NCI-H82 treated with DMSO at 0.1 percent for 48 hours (cell line): ENCODE measurements around the gene PPP4R2.
"Not testable (repeated sequence)": the region's sequence is repeated elsewhere in the genome, so short reads cannot be mapped to it uniquely, and the experiment has no call there.

Experiments used
- DNase-seq: peaks from one replicate; lab custom pipeline; 2025; ENCODE audit not compliant: unreplicated experiment; lab: John Stamatoyannopoulos, UW

PPP4R2 gene

GRCh38 chr3:72976281-72976741, 20.3 kb upstream of the PPP4R2 start:
- no peak for DNase-seq

GRCh38 chr3:72977060-72977808, 19.4 kb upstream of the PPP4R2 start:
- no peak for DNase-seq

- DNase-seq = no peak
These were observed 13.8 kb upstream of the PPP4R2 start for GRCh38 chr3:72982609-72983366.

- no peak for DNase-seq
These were observed 11.0 kb upstream of the PPP4R2 start for GRCh38 chr3:72985576-72985975.

- no peak for DNase-seq
These were observed 5.8 kb upstream of the PPP4R2 start for GRCh38 chr3:72990701-72991395.

- DNase-seq = no peak
These were observed 5.1 kb upstream of the PPP4R2 start for GRCh38 chr3:72991522-72991921.

GRCh38 chr3:72993391-72993790, 3.2 kb upstream of the PPP4R2 start:
- no peak for DNase-seq

GRCh38 chr3:72995337-72995736, 1.3 kb upstream of the PPP4R2 start:
- no peak for DNase-seq

GRCh38 chr3:72996121-72996472, 514 bp upstream of the PPP4R2 start:
- DNase-seq = no peak

- DNase-seq = peak; percentile 36
These were observed 880 bp downstream of the PPP4R2 start for GRCh38 chr3:72997421-72997961.

GRCh38 chr3:72998466-72998865, 1.9 kb downstream of the PPP4R2 start:
- DNase-seq = no peak

- DNase-seq = no peak
These were observed 3.3 kb downstream of the PPP4R2 start for GRCh38 chr3:72999951-73000350.

- not testable (repeated sequence) for DNase-seq
These were observed 6.4 kb downstream of the PPP4R2 start for GRCh38 chr3:73003050-73003449.

- no peak for DNase-seq
These were observed 7.7 kb downstream of the PPP4R2 start for GRCh38 chr3:73004316-73004715.

- DNase-seq = no peak
These were observed 11.5 kb downstream of the PPP4R2 start for GRCh38 chr3:73007992-73008712.

- no peak for DNase-seq
These were observed 12.4 kb downstream of the PPP4R2 start for GRCh38 chr3:73009008-73009407.

GRCh38 chr3:73009750-73010149, 13.1 kb downstream of the PPP4R2 start:
- no peak for DNase-seq

GRCh38 chr3:73010158-73010557, 13.5 kb downstream of the PPP4R2 start:
- DNase-seq = no peak

GRCh38 chr3:73018298-73018697, 21.7 kb downstream of the PPP4R2 start:
- no peak for DNase-seq

- DNase-seq = no peak
These were observed 22.3 kb downstream of the PPP4R2 start for GRCh38 chr3:73018790-73019441.
